NCI-H2107 treated with DMSO at 0.1 percent for 48 hours (cell line): ENCODE results near the gene FASTK.

ENCODE experiments used
- DNase-seq: peaks from one replicate; lab custom pipeline; 2025; ENCODE audit not compliant: unreplicated experiment; lab: John Stamatoyannopoulos, UW

FASTK gene

GRCh38 chr7:151100921-151101320 lies 20.3 kb upstream of the FASTK start:
- DNase-seq = no peak

DNA sequence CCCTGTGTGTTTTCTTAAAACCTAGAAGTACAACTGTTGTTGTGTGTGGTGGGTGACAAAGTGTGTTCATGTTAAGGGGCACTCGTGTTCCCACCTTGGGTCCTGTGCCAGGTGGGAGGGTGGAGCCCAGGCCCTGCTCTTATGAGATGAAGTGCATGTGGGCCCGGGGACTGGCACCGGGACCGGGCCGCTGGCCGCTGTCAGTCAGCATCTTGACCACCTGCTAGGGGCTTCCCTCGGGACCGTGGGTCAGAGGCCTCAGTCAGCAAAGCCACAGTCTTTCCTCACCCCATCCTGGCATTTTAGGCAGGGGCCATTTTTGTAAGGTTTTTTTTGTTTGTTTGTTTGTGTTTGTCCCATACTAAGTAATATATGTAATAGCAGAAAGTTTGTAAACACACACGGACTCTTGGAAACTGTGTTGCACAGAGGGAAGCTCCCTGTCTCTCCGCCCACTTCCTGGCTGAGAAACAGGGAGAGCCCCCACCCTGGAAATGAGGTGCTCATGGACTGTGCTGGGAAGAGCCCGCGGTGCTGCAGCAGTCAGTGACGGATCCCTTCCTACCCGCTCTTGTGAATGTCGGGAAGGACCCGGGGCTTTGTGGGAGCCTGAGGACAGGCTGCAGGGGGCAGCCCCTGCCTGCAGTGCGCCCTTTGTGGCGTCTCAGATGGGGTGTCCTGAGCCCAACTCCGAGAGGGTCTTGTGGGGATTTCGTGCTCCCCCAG lies 19.0 kb upstream of the FASTK start:
- no peak for DNase-seq

DNA sequence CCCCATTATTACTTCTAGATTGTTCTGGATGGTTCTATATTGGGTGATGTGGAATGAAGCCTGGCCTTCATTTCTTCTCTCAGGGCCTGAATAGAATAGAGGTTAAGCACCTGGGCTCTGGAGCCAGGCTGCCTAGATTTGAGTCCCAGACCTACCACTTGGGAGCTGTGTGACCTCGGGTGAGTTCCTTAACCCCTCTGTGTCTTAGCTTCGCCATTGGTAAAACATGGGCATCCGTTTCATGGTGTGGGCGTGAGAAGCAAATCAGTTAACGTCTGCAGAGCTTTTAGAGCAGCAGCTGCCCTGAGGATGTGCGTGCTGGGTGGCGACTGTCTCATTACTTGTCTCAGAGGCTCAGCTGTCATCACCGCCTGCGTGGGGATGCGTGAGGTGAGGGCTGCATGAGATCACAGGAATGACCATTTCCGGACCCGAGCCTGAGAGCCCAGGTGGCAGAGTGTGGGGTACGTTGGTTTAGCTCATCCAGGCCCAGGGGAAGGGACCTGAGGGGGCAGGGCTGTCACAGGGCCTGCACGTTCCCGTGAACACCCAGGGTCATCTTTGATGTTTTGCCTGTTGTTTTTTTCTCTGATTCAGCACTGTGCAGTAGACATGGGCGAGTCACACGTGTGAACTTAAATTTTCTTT lies 15.3 kb upstream of the FASTK start:
- DNase-seq = no peak

DNA sequence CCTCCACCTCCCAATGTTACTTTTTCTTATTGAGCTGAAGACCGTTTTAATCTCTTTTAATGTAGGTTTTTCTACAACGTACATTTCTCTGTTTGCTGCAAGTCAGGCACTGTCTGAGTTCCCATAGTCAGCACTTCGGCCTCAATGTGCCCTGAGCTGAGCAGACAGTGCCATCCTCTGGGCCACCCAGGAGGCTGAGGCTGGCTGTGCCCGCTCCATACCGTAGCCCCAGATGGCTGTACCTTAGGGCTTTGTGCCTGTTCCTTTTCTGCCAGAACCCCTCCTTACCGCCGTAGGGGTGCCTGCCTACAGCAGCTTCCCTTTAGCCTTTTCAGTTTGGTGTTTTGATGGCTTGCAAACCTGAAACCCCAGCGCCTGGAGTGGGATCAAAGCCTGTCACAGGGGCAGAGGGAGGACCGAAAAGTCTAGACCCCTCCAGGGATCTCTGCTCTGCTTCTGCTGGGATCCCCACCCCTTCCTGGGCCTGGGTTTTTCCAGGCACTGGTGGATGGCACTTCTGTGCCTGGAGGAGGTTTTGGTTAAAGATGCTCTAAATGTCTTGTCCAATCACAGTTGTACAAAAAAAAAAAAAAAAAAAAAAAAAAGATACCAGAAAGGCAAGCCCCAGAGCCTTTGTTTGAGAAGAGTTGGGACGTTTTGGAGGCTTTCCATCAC lies 14.7 kb upstream of the FASTK start:
- no peak for DNase-seq

DNA sequence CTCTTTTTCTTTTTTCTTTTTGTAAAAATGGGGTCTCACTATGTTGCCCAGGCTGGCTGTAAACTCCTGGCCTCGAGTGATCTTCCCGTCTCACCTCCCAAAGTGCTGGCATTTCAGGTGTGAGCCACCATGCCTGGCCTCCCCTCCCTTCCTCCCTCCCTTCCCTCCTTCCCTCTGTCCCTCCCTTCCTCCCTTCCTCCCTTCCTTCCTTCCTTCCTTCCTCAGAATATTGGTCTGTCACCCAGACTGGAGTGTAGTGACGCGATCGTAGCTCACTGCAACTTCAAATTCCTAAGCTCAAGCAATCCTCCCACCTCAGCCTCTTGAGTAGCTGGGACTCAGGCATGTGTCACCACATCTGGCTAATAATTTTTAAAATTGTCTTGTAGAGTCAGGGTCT lies 14.1 kb upstream of the FASTK start:
- no peak for DNase-seq

DNA sequence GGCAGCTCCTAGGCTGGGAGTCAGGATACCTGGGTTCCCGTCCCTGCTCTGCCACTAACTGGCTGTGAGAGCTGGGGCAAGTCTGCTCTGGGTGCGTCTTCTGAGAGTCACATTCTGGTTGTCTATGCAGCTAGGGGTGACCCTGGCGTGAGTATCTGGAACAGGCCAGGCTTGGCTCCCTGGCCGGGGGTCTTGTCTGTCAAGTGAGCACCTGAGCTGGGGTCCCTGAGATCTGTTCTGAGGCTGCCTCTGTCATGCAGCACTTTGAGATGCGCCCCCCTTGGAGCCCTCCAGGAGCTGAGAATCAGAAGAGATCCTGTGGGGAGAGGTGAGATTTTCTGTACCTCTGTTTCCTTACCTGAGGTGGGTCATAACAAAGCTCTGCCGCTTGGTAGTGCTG lies 13.1 kb upstream of the FASTK start:
- DNase-seq = no peak

GRCh38 chr7:151091988-151092387 lies 11.4 kb upstream of the FASTK start:
- DNase-seq = no peak

GRCh38 chr7:151091431-151091830 lies 10.8 kb upstream of the FASTK start:
- DNase-seq = no peak

GRCh38 chr7:151091003-151091402 lies 10.4 kb upstream of the FASTK start:
- DNase-seq = no peak

- DNase-seq = no peak
Observed at GRCh38 chr7:151089893-151090730, 9.5 kb upstream of the FASTK start.

DNA sequence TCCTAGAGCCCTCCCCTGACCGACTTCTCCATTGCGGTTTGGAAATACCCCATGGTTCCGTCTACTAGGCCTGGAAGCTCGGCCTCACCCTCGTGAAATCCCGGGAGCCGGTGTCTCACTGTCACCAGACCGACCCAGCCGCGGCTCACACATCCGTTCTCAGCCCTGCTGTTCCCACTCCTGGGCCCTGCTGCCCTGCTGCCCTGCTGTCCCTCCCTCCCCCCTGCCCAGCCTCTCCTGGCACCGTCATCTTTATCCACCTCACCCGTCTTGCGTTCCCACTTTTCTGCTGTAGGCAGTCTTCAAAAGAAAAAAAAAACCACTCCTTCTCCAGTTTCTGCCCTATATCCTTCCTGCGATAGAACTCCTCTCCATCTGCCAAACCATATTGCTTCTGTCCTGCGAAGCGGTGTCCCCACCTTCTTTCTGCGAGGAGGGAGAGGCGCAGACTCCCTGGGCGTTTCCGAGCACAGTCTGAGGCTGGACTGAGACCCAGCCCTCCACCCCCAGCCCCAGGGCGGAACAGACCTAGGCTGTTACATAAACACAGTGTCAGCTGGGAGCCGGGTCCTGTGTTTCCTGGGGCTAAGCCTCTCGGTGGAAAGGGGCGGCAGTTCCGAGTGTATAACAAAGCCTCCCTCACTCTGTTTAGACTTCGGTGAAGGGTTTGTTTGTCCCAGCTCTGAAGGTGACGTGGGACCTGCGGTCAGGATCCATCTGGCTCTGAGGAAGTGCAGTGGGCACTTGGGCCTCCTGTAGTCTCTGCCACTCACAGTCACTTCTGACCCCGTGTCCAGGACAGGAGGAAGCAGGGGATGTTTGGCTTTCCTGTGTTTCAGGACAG lies 8.5 kb upstream of the FASTK start:
- no peak for DNase-seq

- DNase-seq = no peak
Observed at GRCh38 chr7:151088019-151088855, 7.6 kb upstream of the FASTK start.

GRCh38 chr7:151087245-151088018 lies 6.8 kb upstream of the FASTK start:
- DNase-seq = no peak

- no peak for DNase-seq
Observed at GRCh38 chr7:151086802-151087244, 6.2 kb upstream of the FASTK start.

DNA sequence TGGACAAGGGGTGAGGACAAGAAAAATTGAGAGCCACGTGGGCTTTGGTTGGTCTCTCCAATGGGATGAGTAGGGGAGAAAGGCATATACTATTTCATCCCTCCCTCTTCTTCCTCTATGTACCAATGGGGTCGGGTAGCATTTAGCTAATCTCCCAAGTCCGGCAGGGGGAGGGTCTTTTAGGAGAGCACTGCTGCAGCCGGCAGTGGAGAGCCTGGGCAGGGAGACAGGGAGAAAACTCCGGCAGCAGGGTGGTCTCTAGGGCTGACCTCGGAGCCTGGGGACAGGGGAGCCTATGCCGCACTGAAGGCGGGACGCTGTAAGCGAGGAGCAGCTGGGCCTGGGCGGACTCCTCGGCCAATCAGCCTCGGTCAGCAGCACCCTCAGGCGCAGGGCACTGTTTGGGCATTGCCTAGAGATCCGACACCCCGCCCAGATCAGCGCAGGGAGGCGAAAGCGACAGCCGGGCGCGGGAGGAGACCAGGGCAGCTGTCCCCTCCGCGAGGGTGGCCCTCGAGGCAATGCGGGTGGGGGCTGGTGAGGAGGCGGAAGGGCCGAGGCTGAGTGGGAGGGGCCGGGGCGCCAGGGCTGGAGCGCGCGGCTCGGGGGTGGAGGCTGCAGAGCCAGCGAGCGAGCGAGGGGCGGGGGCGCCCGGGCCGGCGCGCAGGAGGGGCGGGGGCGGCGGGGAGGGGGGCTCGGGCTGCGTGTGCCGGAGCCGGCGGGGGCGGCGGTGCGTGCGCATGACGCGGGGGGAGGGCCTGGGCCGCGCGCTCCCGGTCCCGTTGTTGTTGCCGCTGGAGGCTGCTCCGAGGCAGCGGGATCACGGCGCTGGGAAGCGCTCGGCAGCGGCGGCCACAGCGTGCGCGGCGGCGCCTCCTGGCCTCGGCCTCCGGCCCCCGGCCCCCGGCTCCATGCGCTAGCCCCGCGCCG lies 5.3 kb upstream of the FASTK start, which contains the start of gene AGAP3:
Gene AGAP3, plus strand, starts transcription at position 785 of the 930 bp plus-strand sequence. CDS start 267 bp downstream, outside the sequence.
- DNase-seq = peak; percentile 37

GRCh38 chr7:151085329-151085690 lies 4.7 kb upstream of the FASTK start:
- DNase-seq = no peak

- no peak for DNase-seq
Observed at GRCh38 chr7:151083824-151084160, 3.2 kb upstream of the FASTK start.
